H4 (cell line): ENCODE measurements around the gene ERCC2. TPM values are rescaled to one million over a fixed set of nuclear protein-coding genes. Genes with fewer than 3 reads are reported as not detected.

Source experiments
- DNase-seq: peaks from one replicate; pipeline ENCODE4 v3.0.0-alpha.2; 2015; ENCODE audit warnings: low spot score
- total RNA-seq: library from RNA; depleted of rRNA; stranded (reverse); fragments of >200 nt; shearing (Covaris generic); gene quantifications from 2 replicates; pipeline ENCODE4 v1.2.3, GENCODE V29; 2014; rRNA removed

Gene ERCC2
- total RNA-seq, 1 experiment from 2014 or later, result 8.3 TPM

- no peak for DNase-seq
Observed at GRCh38 chr19:45303269-45304060, 66.9 kb downstream of the ERCC2 start.

- DNase-seq, result no peak
Observed at GRCh38 chr19:45302416-45302815, 68.0 kb downstream of the ERCC2 start.

Other genes with a start within 250 kb of the ERCC2 start
- 0.19 TPM in 1 of 2 replicates, not detected in the other for gene NKPD1, start 209.6 kb downstream of the ERCC2 start, total RNA-seq
- gene TRAPPC6A, start 192.3 kb downstream of the ERCC2 start, total RNA-seq, result 8.9 and 14.5 TPM in 2 replicates
- gene BLOC1S3, start 191.8 kb downstream of the ERCC2 start, total RNA-seq, result 2.1 and 5.3 TPM in 2 replicates
- gene EXOC3L2, start 125.2 kb downstream of the ERCC2 start, total RNA-seq, result not detected in 2 replicates
- 3.7 and 5.0 TPM in 2 replicates for gene MARK4, start 119.3 kb downstream of the ERCC2 start, total RNA-seq
- gene CKM, start 47.7 kb downstream of the ERCC2 start, total RNA-seq, result not detected in 2 replicates
- 0.72 TPM in 1 of 2 replicates, not detected in the other for gene KLC3, start 29.8 kb downstream of the ERCC2 start, total RNA-seq
- 0.14 and 1.1 TPM in 2 replicates for gene PPP1R13L, start 34.5 kb upstream of the ERCC2 start, total RNA-seq
- 6.8 and 9.0 TPM in 2 replicates for gene POLR1G, start 36.1 kb upstream of the ERCC2 start, total RNA-seq
- gene ERCC1, start 53.3 kb upstream of the ERCC2 start, total RNA-seq, result 49.3 and 84.0 TPM in 2 replicates
- 1.2 TPM in 1 of 2 replicates, not detected in the other for gene FOSB, start 97.4 kb upstream of the ERCC2 start, total RNA-seq
- gene RTN2, start 126.5 kb upstream of the ERCC2 start, total RNA-seq, result 3.5 and 6.1 TPM in 2 replicates
- gene PPM1N, start 127.9 kb upstream of the ERCC2 start, total RNA-seq, result 0.21 and 1.1 TPM in 2 replicates
- 29.1 and 43.5 TPM in 2 replicates for gene VASP, start 136.9 kb upstream of the ERCC2 start, total RNA-seq
- gene OPA3, start 214.2 kb upstream of the ERCC2 start, total RNA-seq, result 4.8 and 5.3 TPM in 2 replicates
- not detected in 2 replicates for gene GPR4, start 231.6 kb upstream of the ERCC2 start, total RNA-seq